GM19438 (cell line): ENCODE results near the gene LBHD2.

Experiments
- ATAC-seq: cut with Tn5 transposase; IDR thresholded peaks from one replicate; pipeline ENCODE4 v1.9.1; 2021; ENCODE audit warnings: low read depth; ENCODE audit not compliant: unreplicated experiment

The LBHD2 gene

DNA sequence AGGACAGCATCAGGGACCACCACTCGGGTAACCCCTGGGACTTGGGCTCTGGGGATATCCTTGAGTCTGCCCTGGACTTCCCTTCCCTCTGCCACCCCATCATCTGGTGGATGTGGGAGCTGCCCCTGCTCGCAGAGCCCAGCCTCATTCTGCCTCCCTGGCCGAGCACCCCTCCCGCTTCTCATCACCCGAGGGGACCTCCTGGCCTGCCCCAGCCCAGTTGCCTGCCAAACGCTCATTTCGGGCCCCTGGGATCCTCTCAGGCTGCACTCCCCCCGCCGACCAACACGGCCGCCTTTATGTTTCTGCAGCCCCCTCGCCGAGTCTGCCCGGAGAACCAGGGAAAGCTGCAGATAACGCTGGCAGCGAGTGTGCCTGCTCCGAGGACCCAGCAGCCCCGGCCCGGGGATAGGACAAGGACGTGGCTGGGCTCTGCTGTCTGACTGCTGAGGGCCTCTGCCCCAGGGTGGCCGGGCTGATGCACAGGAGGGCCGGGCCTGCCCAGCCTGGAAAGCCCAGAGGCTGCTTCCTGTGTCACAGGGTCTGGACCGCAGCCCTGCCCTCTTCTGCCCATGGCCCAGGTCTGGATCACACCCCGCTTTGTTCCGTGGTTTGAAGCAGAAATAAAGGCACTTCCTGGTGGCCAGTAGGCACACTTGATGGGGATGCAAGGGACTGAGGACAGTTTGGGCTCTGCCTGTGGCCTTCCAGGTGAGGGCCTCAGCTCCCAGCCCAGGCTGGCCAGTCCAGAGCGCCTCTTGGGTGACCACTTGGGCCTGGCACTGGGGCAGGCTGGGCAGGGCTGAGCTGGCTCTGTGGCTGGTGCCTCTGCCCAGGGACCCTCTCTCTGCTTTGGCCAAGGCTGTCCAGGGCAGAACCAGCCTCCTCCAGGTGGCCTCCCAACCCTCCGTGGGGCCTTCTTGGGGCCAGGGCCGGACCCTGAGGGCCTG, 5.7 kb downstream of the LBHD2 start:
- ATAC-seq = no peak

DNA sequence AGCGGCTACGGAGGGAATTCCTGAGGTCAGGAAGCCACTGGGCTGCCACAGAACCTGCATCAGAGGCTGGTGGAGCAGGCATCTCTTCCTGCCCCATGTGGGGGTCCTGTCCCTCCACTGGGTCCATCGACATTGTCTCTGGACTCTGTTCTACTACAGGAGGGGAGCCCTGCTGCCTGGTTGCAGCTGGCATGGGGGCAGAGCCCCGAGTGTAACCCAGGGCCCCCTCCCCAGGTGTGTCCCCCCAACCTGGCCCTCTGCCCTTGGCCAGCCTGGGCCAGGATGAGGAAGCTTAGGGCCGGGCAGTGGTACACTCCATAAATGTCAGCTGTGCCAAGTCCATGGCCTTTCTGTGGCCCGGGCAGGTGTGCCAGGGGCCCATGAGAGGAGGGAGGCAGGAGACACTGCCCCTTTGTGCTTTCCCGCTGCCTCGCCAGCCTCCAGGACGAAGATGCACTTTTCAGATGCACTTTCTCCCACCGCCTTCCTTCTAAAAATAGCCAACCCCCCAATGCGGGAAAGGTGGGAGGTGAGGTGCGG, 6.5 kb downstream of the LBHD2 start:
- ATAC-seq = no peak

DNA sequence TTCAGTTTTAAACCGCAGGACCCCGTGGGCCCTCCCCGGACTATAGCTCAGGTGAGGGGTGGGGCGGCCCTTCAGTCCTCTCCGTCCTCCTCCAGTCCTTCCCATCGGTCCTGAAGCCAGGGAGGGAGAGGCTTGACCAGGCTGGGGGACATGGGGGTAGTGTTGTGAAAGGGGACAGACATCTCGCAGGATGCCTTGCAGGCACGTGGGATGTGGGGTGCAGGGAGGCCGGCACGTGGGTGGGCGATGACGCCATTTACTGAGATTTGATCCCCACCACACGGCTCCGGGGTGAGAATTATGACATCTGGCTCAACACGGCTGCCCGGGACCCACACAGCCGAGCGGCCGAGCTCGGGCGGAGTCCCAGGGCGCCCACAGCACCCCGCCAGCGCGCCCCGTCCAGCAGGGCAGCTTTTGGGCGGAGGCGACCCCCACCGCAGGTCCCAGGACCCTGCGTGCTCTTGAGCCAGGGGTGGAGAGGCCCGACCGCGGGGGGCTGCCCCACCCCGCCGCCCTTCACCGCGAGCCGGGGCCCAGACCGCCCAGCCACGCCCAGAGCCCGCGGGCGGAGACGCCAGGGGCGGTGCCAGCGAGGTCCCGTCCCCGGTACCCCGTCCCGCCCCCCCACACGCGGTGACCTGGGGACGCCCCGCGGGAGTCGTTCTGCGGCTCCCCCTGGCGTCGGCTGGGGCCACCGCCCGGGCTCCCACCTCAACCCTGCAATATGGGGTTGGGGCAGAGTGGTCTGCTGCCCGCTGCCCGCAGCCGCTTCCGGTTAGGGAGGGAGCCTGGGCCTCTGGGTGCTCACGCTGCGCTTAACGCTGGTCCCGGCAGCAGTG, 7.3 kb downstream of the LBHD2 start:
- ATAC-seq = peak; percentile 67

DNA sequence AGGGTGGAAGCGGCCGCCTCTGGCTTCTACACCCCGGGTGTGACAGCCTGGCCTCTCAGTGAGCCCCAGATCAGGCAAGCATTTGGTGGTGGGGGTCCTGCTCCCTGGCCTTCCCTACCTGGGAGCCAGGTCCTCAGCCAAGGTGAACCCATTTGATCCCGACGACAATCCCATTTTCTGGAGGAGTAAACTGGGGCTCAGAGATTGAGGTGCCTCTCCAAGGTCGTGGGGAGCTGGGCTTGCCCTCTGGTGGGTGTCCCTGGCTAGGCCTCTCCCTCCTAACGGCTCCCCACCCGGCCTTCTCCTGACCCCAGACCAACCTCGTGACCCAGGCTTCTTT, 7.8 kb downstream of the LBHD2 start:
- no peak for ATAC-seq

DNA sequence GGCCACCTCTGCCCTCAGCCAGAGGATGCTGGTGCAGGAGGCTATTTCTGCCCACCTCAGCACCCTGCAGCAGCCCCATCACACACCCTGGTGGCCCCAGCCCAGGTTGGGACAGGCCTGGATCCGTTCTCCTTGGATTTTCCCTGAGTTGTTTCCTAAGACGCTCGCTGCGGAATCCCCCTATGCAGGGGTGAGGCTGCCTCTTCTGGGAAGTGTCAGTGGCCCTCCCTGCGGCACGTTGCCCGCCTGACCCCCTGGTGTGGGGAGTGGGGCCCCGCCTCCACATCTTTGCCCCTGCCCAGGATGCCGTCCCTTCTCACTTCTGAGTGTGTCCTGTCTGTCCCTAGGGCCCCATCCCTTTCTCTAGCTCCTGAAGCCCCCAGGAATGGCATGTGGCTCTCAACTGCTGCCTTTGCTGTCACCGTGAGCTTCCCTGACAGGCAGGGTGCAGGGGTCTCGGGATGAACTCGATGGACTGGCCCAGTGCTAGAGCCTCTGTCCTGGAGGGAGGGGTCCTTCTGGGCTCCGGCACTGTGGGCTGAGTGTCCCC, 9.9 kb downstream of the LBHD2 start:
- no peak for ATAC-seq

DNA sequence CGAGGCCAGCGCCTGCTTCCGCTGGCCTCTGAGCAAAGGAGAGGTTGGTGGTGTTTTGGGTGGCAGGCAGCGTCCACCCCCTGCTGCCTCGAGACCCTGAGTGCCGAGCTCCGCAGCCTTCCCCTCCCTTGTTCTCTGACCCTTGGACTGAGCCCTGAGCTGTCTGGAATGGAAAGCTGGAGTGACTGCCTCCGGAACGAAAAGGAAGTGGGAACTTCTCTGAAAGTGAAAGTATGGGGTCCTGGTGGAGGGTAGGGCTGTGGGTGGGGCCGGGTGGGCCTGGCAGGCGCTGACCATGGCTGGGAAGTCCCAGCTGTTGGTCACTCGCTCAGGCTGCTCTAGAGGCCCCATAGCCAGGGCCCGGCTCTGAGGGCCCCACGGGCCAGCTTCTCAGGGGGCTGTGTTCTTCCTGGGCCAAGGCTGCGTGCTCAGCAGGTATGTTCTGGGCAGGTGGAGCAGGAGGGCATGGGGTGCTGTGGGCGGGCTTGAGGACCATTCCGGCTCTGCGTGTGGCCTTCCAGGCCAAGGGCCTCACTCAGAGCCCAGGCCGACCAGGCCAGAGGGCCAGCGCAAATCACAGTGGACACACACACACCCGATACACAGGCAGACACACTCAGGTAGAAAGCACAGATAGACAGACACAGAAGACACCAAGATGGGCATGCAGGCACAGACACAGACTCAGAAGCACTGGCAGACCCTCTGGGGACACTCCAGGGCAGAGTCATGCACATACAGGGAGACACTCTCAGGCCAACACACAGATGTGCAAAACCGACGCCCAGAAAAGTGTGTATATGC, 10.6 kb downstream of the LBHD2 start, which contains the start of gene EXOC3L4:
Gene EXOC3L4 (plus strand): TSS at position 320 of the 804 bp plus-strand sequence. CDS start 5,495 bp downstream, outside the sequence.
- no peak for ATAC-seq

DNA sequence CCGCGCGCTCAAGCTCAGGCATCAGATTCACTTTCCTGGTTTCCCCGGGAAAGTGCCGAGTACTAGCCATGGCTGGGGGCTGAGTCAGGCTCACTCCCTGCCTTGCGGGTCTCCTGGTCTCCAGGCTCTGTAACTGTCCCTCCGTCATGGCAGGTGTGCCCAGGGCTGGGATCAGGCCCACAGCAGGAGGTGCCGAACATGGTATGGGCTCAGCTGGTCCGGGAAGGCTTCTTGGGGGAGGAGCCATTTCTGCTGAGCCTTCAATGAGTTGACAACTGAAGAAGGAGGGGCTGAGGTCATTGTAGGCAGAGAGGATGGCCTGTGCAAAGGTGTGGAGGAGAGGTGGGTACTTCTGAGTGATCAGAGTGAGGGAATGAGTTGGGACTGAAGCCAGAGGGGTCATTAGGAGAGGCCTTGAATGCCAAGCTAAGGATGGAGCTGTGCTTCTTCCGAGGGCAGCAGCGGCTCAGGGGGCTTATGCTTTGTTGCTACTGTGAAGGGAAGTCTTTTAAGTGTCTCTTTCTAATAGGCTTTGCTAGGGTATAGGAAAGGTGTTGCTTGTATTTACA, 11.3 kb downstream of the LBHD2 start:
- ATAC-seq = no peak

DNA sequence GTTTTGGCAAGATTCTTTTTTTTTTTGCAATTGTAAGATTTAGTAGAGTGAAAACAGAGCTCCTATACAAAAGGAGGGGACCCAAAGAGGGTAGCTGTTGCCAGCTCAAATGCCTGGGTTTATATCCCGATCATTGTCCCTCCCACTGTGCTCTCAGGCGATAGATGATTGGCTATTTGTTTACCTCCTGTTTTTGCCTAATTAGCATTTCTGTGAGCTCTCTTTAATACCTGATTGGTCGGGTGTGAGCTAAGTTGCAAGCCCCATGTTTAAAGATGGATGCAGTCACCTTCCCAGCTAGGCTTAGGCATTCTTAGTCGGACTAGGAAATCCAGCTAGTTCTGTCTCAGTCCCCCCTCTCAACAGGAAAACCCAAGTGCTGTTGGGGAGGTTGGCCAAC, 12.4 kb downstream of the LBHD2 start:
- ATAC-seq = no peak

DNA sequence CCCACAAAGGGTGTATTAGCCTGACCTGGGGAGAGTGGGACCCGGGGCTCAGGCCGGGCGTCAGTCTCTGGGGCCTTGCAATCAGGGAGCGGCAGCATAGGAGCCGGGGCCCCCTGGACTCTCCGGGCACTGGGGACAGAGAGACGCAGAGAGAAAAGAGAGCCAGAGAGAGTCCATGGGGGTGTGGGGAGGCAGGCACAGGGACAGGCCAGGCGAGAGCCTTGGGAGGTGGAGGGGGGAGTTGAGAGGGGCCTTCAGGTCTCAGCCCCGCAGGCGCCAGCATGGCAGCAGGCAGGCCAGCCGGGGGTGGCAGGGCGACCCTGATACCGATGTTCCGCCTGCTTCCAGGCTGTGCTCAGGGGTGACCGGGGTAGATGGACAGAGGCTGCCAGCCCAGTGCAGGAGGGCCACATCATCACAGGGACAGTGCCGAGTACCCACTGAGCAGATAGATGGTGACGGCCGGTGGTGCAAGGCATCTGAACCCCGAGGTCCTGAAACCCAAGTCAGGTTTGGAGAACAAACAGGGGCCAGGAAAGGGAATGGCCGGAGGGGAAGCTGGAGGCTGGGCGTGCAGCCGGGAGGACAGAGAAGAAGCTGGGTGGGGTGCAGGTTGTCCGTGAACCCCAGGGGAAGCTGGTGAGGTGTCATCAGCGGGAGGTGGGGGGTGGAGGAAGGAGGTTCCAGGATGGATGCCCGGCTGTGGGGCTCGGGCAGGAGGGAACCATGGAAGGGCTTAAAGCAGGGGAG, 13.4 kb downstream of the LBHD2 start:
- ATAC-seq = no peak

DNA sequence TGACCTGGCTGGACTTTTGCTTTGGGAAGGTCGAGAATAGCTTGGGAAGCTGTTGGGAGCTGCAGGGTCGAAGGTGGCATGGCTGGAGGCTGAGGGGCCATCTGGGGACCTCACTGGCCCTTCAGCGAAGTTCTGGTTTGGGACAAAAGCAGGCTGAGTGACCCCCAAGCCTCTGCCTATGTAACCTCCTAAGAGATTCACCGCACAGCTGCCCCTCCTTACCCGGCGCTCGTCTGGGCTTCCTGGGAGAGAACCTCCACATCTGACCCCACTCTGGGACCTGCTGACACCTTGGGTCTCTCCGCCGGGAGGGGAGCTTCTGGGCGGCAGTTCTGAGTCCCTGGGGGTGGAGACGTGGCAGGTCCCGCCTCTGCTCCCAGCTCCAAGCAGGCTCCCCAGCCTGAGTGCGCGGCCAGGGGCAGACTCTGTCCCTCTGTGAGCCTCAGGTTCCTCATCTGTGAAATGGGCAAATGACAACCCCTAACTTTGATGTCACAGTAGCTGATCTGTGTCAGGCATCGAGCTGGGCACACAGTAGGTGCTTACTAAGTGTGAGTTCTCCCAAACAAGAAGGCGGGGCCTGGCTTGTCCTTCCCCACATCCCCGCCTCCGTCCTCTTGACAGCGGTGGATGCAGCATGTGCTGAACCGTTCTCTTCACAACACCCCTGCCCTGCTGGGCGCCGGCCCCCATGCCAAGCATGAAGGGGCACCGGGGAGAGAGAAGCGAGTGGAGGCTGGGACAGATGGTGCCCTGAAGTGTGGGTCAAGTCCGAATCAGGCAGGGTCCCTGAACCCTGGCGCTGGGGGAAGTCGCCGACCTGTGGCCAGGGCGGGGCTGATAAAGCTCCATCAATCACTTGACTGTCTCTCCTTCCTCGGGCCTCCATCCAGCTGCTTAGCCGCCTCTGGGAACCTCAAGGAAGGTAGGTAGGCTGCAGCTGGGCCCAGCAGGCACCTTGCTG, 14.3 kb downstream of the LBHD2 start:
- no peak for ATAC-seq

DNA sequence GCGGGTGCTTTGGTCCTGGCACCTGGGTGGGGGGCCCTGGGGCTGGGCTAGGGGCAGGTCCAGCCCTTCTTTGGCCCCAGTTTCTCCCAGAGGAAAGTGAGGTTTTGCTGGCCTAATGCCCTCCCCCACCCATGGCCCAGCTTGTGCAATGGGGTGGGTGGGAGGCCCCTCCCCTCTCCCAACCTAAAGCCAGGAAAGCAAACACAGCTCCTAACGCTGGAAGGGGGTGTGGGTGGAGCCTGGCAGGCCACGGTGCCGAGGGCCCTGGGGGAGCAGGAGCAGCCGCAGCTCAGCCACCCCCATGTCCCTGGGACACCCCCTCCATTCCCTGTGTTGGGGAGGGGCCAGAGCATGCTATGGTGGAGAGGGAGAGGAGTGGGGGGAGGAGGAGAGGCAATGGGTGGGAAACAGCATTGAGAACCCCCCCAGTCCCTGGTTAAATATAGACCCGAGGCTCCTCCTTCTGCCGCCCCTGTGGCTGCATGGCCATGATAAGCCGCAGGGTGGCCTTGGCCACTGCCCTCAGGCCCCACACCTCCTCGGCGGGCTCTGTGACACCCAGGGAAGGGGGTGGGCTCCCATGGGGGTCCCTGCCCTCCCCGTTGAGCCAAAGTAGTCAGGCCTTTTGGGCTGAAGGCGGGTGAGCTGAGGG, 15.2 kb downstream of the LBHD2 start:
- no peak for ATAC-seq

DNA sequence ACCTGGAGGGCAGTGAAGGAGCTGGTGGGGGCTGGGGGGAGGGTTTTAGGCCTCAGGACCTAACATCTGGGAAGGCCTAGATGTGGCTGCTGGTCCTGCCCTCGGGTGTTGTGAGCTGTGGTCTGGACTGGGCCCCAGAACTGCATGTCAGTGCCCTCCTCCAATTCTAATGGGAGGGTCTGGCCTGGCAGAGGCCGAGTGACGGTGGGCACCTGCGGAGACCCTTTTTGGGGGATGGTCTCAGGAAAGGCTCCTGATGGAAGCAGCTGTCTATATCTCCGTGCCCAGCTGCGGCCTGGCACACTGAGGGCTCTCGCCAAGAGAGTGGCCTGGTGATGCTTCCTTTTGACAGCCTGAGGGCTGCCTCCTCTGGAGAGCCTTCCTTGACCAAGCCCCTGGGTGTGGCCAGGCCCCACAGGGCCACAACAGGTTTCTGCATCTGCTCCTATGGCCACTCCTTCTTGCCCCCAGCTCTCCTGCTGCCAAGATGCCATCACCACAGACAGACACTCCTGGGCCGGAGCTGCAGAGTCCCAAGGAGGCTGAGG, 15.8 kb downstream of the LBHD2 start:
- ATAC-seq = no peak

DNA sequence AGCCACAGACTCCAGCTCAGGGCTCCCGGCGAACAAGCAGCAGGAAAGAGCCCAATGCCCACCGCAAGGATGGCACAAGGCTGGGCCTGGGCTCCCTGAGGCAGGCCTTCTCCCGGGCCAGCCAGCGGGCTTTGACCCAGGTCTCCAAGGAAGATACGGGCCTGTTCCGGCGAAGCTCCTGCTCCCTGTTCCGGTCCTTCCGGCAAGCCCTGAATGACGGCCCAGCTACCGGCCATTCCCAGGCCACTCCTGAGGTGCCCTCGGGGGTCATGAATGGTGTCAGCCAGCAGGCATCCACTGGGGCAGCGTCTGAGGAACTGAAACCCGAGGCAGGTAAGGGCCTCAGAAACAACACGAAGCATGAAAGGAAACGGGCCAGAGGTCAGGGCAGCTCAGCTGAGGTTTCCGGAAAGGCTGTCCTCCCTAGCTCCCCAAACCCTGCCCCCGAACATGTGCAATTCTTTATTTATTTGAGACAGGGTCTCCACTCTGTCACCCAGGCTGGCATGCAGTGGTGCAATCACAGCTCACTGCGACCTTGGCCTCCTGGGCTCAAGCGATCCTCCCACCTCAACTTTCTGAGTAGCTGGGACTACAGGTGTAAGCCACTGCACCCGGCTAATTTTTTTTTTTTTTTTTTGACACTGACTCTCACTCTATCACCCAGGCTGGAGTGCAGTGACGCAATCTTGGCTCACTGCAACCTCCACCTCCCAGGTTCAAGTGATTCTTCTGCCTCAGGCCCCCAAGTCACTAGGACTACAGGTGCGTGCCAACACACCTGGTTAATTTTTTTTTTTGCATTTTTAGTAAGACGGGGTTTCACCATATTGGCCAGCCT, 16.5 kb downstream of the LBHD2 start:
- ATAC-seq = peak; percentile 72

DNA sequence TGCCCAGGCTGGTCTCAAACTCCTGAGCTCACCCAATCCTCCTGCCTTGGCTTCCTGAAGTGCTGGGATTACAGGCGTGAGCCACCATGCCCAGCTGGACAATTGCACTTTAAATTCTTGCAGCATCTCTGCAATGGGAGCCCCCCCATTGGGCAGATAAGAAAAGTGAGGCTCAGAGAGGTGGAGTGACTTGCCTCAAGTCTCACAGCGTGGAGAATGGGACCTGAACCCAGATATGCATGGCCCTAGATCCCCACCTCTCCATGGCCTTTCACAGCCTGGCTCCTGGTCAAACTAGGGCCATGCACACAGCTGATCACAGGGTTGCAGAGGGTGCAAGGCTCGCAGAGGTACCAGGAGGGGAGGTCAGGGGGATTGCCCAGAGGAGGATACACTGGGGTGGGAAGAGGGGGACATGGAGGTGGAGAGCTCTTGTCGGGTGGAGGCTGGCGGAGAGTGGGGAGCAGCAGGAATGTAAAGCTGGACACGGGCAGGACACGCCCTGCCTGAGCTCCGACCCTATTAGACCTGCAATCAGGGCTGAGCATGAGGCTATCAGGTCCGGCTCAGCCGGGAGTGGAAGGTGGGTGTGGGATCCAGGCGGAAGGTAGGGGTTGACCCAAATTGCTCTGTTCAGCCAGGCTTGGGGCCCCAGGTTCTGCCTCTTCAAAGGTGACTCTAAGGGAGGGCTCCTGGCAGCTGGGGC, 17.4 kb downstream of the LBHD2 start:
- ATAC-seq = no peak

DNA sequence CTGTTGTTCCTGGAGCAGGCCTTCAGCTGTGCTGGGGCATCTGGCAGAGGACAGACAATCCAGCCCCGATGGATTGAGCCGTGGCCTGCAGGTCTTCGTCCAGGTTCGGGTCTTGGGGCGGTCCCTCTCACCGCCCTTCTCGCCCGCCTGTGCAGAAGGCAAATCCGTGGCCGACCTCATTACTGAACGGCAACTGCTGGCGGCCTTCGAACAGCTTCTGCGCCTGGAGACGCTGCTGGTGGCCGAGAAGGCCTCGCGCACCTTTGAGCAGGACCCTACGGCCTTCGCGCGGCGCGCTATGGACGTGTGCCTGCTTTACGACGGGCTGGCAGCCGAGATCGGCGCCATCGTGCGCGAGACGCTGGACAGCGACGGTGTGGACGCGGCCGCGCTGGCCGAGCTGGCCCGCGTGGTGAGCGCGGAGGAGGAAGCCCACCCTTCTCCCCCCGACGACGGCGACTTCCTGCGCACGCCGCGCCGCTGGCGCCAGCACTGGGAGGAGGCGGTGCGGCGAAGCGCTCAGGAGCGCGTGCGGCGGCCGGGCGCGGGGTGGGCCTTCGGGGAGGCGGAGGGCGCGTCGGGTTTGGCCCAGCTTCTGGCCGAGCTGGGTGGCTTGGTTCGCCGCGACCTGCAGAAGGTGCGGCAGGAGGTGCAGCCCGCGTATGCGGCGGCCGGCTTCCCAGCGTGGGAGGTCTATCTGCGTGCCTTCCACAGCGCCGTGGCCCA, 18.1 kb downstream of the LBHD2 start:
- no peak for ATAC-seq
